ENCODE results near the gene FTO. TPM values are rescaled to one million over a fixed set of nuclear protein-coding genes. Genes with fewer than 3 reads are reported as not detected.

The FTO gene
- total and polyA plus RNA-seq, 5 experiments from 2014 or later, result 51.2 to 91.9 (median 70.2) TPM

GRCh38 chr16:53775821-53776431 lies 72.0 kb downstream of the FTO start:
- ATAC-seq, result no peak
- Mint-ChIP-seq H3K4me1 (peaks cover 26 to 34% (median 30%) of the 10 kb centered on the region in 4 donors), H3K27ac (peak overlapping the region in 3 of 10 donors; percentile 0 to 51 (median 1)), H3K9me3 (no peaks in the 10 kb centered on the region), H3K27me3 (no peaks in the 10 kb centered on the region), H3K36me3 (peaks cover 0 to 2% (median 0%) of the 10 kb centered on the region in 3 donors), H3K4me3 (no peak overlapping the region)
- DNase-seq, result no peak
- POLR2A ChIA-PET, result interaction anchor here (0.6 kb wide), 1 partner anchor 23 kb away, joined by 3 read pairs; no protein-coding TSS in a partner anchor

GRCh38 chr16:53779186-53779585 lies 75.2 kb downstream of the FTO start:
- Mint-ChIP-seq H3K4me3 (no peak overlapping the region), H3K4me1 (peaks cover 33 to 51% (median 39%) of the 10 kb centered on the region in 4 donors), H3K27me3 (no peaks in the 10 kb centered on the region), H3K9me3 (no peaks in the 10 kb centered on the region), H3K27ac (no peak overlapping the region), H3K36me3 (peaks cover 0 to 5% (median 3%) of the 10 kb centered on the region in 3 donors)
- POLR2A ChIA-PET, result no interaction called here
- no peak for DNase-seq
- ATAC-seq, result no peak

GRCh38 chr16:53780051-53780450 lies 76.1 kb downstream of the FTO start:
- Mint-ChIP-seq H3K27me3 (no peaks in the 10 kb centered on the region), H3K36me3 (peaks cover 0 to 3% (median 3%) of the 10 kb centered on the region in 3 donors), H3K4me3 (no peak overlapping the region), H3K9me3 (no peaks in the 10 kb centered on the region), H3K4me1 (peaks cover 29 to 50% (median 35%) of the 10 kb centered on the region in 4 donors), H3K27ac (peak overlapping the region in 1 of 10 donors; percentile 20)
- ATAC-seq, result no peak
- no peak for DNase-seq
- POLR2A ChIA-PET, result no interaction called here

GRCh38 chr16:53781023-53781605 lies 77.2 kb downstream of the FTO start:
- H3K9me3 Mint-ChIP-seq, result no peaks in the 10 kb centered on the region
- peaks cover 23 to 50% (median 28%) of the 10 kb centered on the region in 4 donors for H3K4me1 Mint-ChIP-seq
- DNase-seq (no peak), ATAC-seq (no peak)
- POLR2A ChIA-PET, result no interaction called here
- peak overlapping the region in 1 of 10 donors; percentile 81 for H3K27ac Mint-ChIP-seq
- no peak overlapping the region for H3K4me3 Mint-ChIP-seq
- peaks cover 0 to 3% (median 3%) of the 10 kb centered on the region in 3 donors for H3K36me3 Mint-ChIP-seq
- H3K27me3 Mint-ChIP-seq, result no peaks in the 10 kb centered on the region

- no peak overlapping the region for H3K4me3 Mint-ChIP-seq
- H3K4me1 Mint-ChIP-seq, result peaks cover 22 to 48% (median 29%) of the 10 kb centered on the region in 4 donors
- no peak for DNase-seq
- POLR2A ChIA-PET, result no interaction called here
- peak overlapping the region in 1 of 10 donors; percentile 15 for H3K27ac Mint-ChIP-seq
- no peaks in the 10 kb centered on the region for H3K9me3 Mint-ChIP-seq
- peaks cover 0 to 3% (median 3%) of the 10 kb centered on the region in 3 donors for H3K36me3 Mint-ChIP-seq
- H3K27me3 Mint-ChIP-seq, result no peaks in the 10 kb centered on the region
- ATAC-seq, result no peak
Observed at GRCh38 chr16:53782148-53782547, 78.2 kb downstream of the FTO start.

- Mint-ChIP-seq H3K4me3 (no peak overlapping the region), H3K27me3 (no peaks in the 10 kb centered on the region), H3K36me3 (peaks cover 0 to 3% (median 3%) of the 10 kb centered on the region in 3 donors), H3K4me1 (peaks cover 25 to 45% (median 37%) of the 10 kb centered on the region in 4 donors), H3K9me3 (no peaks in the 10 kb centered on the region), H3K27ac (no peak overlapping the region)
- POLR2A ChIA-PET, result no interaction called here
- DNase-seq (no peak), ATAC-seq (no peak)
Observed at GRCh38 chr16:53784291-53784690, 80.3 kb downstream of the FTO start.

GRCh38 chr16:53785044-53785443 lies 81.1 kb downstream of the FTO start:
- H3K4me3 Mint-ChIP-seq, result no peak overlapping the region
- H3K27ac Mint-ChIP-seq, result peak overlapping the region in 1 of 10 donors; percentile 24
- peaks cover 0 to 3% (median 3%) of the 10 kb centered on the region in 3 donors for H3K36me3 Mint-ChIP-seq
- ATAC-seq (no peak), DNase-seq (no peak)
- POLR2A ChIA-PET, result no interaction called here
- no peaks in the 10 kb centered on the region for H3K27me3 Mint-ChIP-seq
- H3K4me1 Mint-ChIP-seq, result peaks cover 22 to 44% (median 35%) of the 10 kb centered on the region in 4 donors
- H3K9me3 Mint-ChIP-seq, result no peaks in the 10 kb centered on the region

GRCh38 chr16:53785916-53786315 lies 82.0 kb downstream of the FTO start:
- Mint-ChIP-seq H3K4me1 (peaks cover 24 to 49% (median 34%) of the 10 kb centered on the region in 4 donors), H3K36me3 (peaks cover 0 to 6% (median 3%) of the 10 kb centered on the region in 3 donors), H3K4me3 (no peak overlapping the region), H3K9me3 (no peaks in the 10 kb centered on the region), H3K27me3 (no peaks in the 10 kb centered on the region), H3K27ac (peak overlapping the region in 2 of 10 donors; percentile 30 to 60)
- no peak for ATAC-seq
- DNase-seq, result no peak
- POLR2A ChIA-PET, result no interaction called here

GRCh38 chr16:53787423-53787822 lies 83.5 kb downstream of the FTO start:
- Mint-ChIP-seq H3K27me3 (no peaks in the 10 kb centered on the region), H3K4me3 (no peak overlapping the region), H3K27ac (no peak overlapping the region), H3K9me3 (no peaks in the 10 kb centered on the region), H3K4me1 (peaks cover 22 to 39% (median 30%) of the 10 kb centered on the region in 4 donors), H3K36me3 (peaks cover 0 to 6% (median 3%) of the 10 kb centered on the region in 3 donors)
- ATAC-seq (no peak), DNase-seq (no peak)
- POLR2A ChIA-PET, result no interaction called here

GRCh38 chr16:53789137-53789536 lies 85.2 kb downstream of the FTO start:
- Mint-ChIP-seq H3K36me3 (peaks cover 0 to 3% (median 0%) of the 10 kb centered on the region in 3 donors), H3K4me1 (peaks cover 20 to 39% (median 28%) of the 10 kb centered on the region in 4 donors), H3K4me3 (no peak overlapping the region), H3K27me3 (no peaks in the 10 kb centered on the region), H3K9me3 (no peaks in the 10 kb centered on the region), H3K27ac (no peak overlapping the region)
- no peak for DNase-seq
- no peak for ATAC-seq
- POLR2A ChIA-PET, result no interaction called here

GRCh38 chr16:53792161-53792951 lies 88.4 kb downstream of the FTO start:
- peak overlapping the region in 1 of 10 donors; percentile 2 for H3K27ac Mint-ChIP-seq
- peaks cover 20 to 42% (median 38%) of the 10 kb centered on the region in 4 donors for H3K4me1 Mint-ChIP-seq
- no peak overlapping the region for H3K4me3 Mint-ChIP-seq
- ATAC-seq (no peak), DNase-seq (no peak)
- H3K36me3 Mint-ChIP-seq, result peaks cover 0 to 3% (median 0%) of the 10 kb centered on the region in 3 donors
- no peaks in the 10 kb centered on the region for H3K27me3 Mint-ChIP-seq
- no peaks in the 10 kb centered on the region for H3K9me3 Mint-ChIP-seq
- POLR2A ChIA-PET, result no interaction called here

- Mint-ChIP-seq H3K4me3 (no peak overlapping the region), H3K27me3 (no peaks in the 10 kb centered on the region), H3K36me3 (peaks cover 0 to 20% (median 18%) of the 10 kb centered on the region in 3 donors), H3K9me3 (peaks cover 0 to 21% (median 9%) of the 10 kb centered on the region in 9 donors), H3K4me1 (peaks cover 19 to 41% (median 37%) of the 10 kb centered on the region in 4 donors), H3K27ac (no peak overlapping the region)
- no peak for ATAC-seq
- no peak for DNase-seq
- POLR2A ChIA-PET, result no interaction called here
Observed at GRCh38 chr16:53803451-53803850, 99.5 kb downstream of the FTO start.

GRCh38 chr16:53803998-53804397 lies 100.0 kb downstream of the FTO start:
- DNase-seq, result no peak

More at GRCh38 chr16:53803998-53804397, 100.0 kb downstream of the FTO start:
- ATAC-seq, result no peak
- Mint-ChIP-seq H3K4me1 (peaks cover 19 to 44% (median 39%) of the 10 kb centered on the region in 4 donors), H3K27me3 (no peaks in the 10 kb centered on the region), H3K9me3 (peaks cover 0 to 18% (median 9%) of the 10 kb centered on the region in 9 donors), H3K36me3 (peaks cover 0 to 20% (median 18%) of the 10 kb centered on the region in 3 donors), H3K27ac (no peak overlapping the region), H3K4me3 (no peak overlapping the region)
- POLR2A ChIA-PET, result no interaction called here
